ENCODE results near the gene CLK3.

CLK3 gene

GRCh38 chr15:74664670-74665069, 49.0 kb downstream of the CLK3 start:
- H3K4me3 ChIP-seq (ENCODE audit: insufficient read length, low read depth) = no peak overlapping the region
- H3K9me3 ChIP-seq (ENCODE audit: insufficient read depth, low read length) = no peaks in the 10 kb centered on the region
- TF ChIP-seq YY1 (IDR thresholded peaks at IDR 0.05; ENCODE audit: insufficient read depth, insufficient read length) (no peak), ZNF274 (IDR thresholded peaks at IDR 0.05; ENCODE audit: low read depth, low read length) (no peak), SUZ12 (IDR thresholded peaks at IDR 0.05; ENCODE audit: extremely low read depth, insufficient read depth, insufficient read length) (no peak)
- DNase-seq (ENCODE audit: low read depth, low spot score) = no peak
- peaks cover 22% of the 10 kb centered on the region for H3K36me3 ChIP-seq (ENCODE audit: insufficient read depth, insufficient read length, low read length)
- no peak overlapping the region for H3K9ac ChIP-seq (ENCODE audit: insufficient read length, low read depth)
- no peaks in the 10 kb centered on the region for H3K27me3 ChIP-seq (ENCODE audit: insufficient read depth, insufficient read length)
- H3K4me1 ChIP-seq (ENCODE audit: insufficient read depth, insufficient read length) = no peaks in the 10 kb centered on the region

GRCh38 chr15:74667975-74668374, 52.3 kb downstream of the CLK3 start:
- Histone ChIP-seq H3K4me1 (ENCODE audit: insufficient read depth, insufficient read length) (no peaks in the 10 kb centered on the region), H3K9me3 (ENCODE audit: insufficient read depth, low read length) (no peaks in the 10 kb centered on the region), H3K36me3 (ENCODE audit: insufficient read depth, insufficient read length, low read length) (peaks cover 46% of the 10 kb centered on the region), H3K9ac (ENCODE audit: insufficient read length, low read depth) (no peak overlapping the region), H3K4me3 (ENCODE audit: insufficient read length, low read depth) (no peak overlapping the region), H3K27me3 (ENCODE audit: insufficient read depth, insufficient read length) (no peaks in the 10 kb centered on the region)
- TF ChIP-seq YY1 (IDR thresholded peaks at IDR 0.05; ENCODE audit: insufficient read depth, insufficient read length) = no peak
- TF ChIP-seq SUZ12 (IDR thresholded peaks at IDR 0.05; ENCODE audit: extremely low read depth, insufficient read depth, insufficient read length) = no peak
- TF ChIP-seq ZNF274 (IDR thresholded peaks at IDR 0.05; ENCODE audit: low read depth, low read length) = no peak
- no peak for DNase-seq (ENCODE audit: low read depth, low spot score)

GRCh38 chr15:74669627-74670026, 54.0 kb downstream of the CLK3 start:
- no peak for DNase-seq (ENCODE audit: low read depth, low spot score)
- Histone ChIP-seq H3K9me3 (ENCODE audit: insufficient read depth, low read length) (no peaks in the 10 kb centered on the region), H3K4me1 (ENCODE audit: insufficient read depth, insufficient read length) (no peaks in the 10 kb centered on the region), H3K36me3 (ENCODE audit: insufficient read depth, insufficient read length, low read length) (peaks cover 58% of the 10 kb centered on the region), H3K27me3 (ENCODE audit: insufficient read depth, insufficient read length) (no peaks in the 10 kb centered on the region), H3K4me3 (ENCODE audit: insufficient read length, low read depth) (no peak overlapping the region), H3K9ac (ENCODE audit: insufficient read length, low read depth) (no peak overlapping the region)
- TF ChIP-seq SUZ12 (IDR thresholded peaks at IDR 0.05; ENCODE audit: extremely low read depth, insufficient read depth, insufficient read length) (no peak), YY1 (IDR thresholded peaks at IDR 0.05; ENCODE audit: insufficient read depth, insufficient read length) (no peak), ZNF274 (IDR thresholded peaks at IDR 0.05; ENCODE audit: low read depth, low read length) (no peak)

- Histone ChIP-seq H3K36me3 (ENCODE audit: insufficient read depth, insufficient read length, low read length) (peaks cover 49% of the 10 kb centered on the region), H3K9ac (ENCODE audit: insufficient read length, low read depth) (no peak overlapping the region), H3K9me3 (ENCODE audit: insufficient read depth, low read length) (no peaks in the 10 kb centered on the region), H3K4me3 (ENCODE audit: insufficient read length, low read depth) (no peak overlapping the region), H3K27me3 (ENCODE audit: insufficient read depth, insufficient read length) (no peaks in the 10 kb centered on the region), H3K4me1 (ENCODE audit: insufficient read depth, insufficient read length) (no peaks in the 10 kb centered on the region)
- TF ChIP-seq SUZ12 (IDR thresholded peaks at IDR 0.05; ENCODE audit: extremely low read depth, insufficient read depth, insufficient read length) = no peak
- no peak for TF ChIP-seq YY1 (IDR thresholded peaks at IDR 0.05; ENCODE audit: insufficient read depth, insufficient read length)
- no peak for TF ChIP-seq ZNF274 (IDR thresholded peaks at IDR 0.05; ENCODE audit: low read depth, low read length)
- DNase-seq (ENCODE audit: low read depth, low spot score) = no peak
Observed at GRCh38 chr15:74674161-74674560, 58.5 kb downstream of the CLK3 start.

GRCh38 chr15:74676801-74677200, 61.2 kb downstream of the CLK3 start:
- no peak for TF ChIP-seq ZNF274 (IDR thresholded peaks at IDR 0.05; ENCODE audit: low read depth, low read length)
- no peak for TF ChIP-seq SUZ12 (IDR thresholded peaks at IDR 0.05; ENCODE audit: extremely low read depth, insufficient read depth, insufficient read length)
- TF ChIP-seq YY1 (IDR thresholded peaks at IDR 0.05; ENCODE audit: insufficient read depth, insufficient read length) = no peak
- Histone ChIP-seq H3K4me1 (ENCODE audit: insufficient read depth, insufficient read length) (no peaks in the 10 kb centered on the region), H3K9me3 (ENCODE audit: insufficient read depth, low read length) (no peaks in the 10 kb centered on the region), H3K9ac (ENCODE audit: insufficient read length, low read depth) (no peak overlapping the region), H3K36me3 (ENCODE audit: insufficient read depth, insufficient read length, low read length) (peaks cover 24% of the 10 kb centered on the region), H3K27me3 (ENCODE audit: insufficient read depth, insufficient read length) (no peaks in the 10 kb centered on the region), H3K4me3 (ENCODE audit: insufficient read length, low read depth) (no peak overlapping the region)
- no peak for DNase-seq (ENCODE audit: low read depth, low spot score)

Measured in NT2/D1 (cell line).